ENCODE data around the gene TMEM72.

- TF ChIP-seq CTCF (IDR thresholded peaks at IDR 0.05) = no peak
- TF ChIP-seq POLR2A (IDR thresholded peaks at IDR 0.05) = no peak
- TF ChIP-seq EP300 (IDR thresholded peaks at IDR 0.05) = no peak
- no peak for TF ChIP-seq POLR2AphosphoS5 (IDR thresholded peaks at IDR 0.05)
Observed at GRCh38 chr10:44906486-44906885, 4.7 kb upstream of the TMEM72 start.

All from upper lobe of left lung (tissue), 4 donors.